GM12878 (cell line): Measurements from ENCODE around the gene EIF3A. TPM values are rescaled to one million over a fixed set of nuclear protein-coding genes. Genes with fewer than 3 reads are reported as not detected.

ENCODE experiments used
- BHLHE40 ChIP-seq, 2 experiments: fragments of 450-650 bp in 1 of 2; IDR thresholded peaks; 2 replicates each; pipeline ENCODE4 v1.6.1; 2011 to 2017; ENCODE audit warnings: low read depth in 2 of 2, borderline replicate concordance in 1 of 2, improper control_type of control experiment in 1 of 2, low read length in 1 of 2, mild to moderate bottlenecking in 1 of 2
- ETV6 ChIP-seq, 2 experiments: fragments of 450-650 bp in 1 of 2; IDR thresholded peaks in 1 of 2; conservative IDR thresholded peaks in 1 of 2; 2 replicates each; pipeline ENCODE4 v1.6.1; 2014; ENCODE audit warnings: antibody characterized with exemption in 1 of 2, borderline replicate concordance in 1 of 2, low read depth in 1 of 2, mild to moderate bottlenecking in 1 of 2, moderate library complexity in 1 of 2
- ZNF24 ChIP-seq: fragments of 450-650 bp; IDR thresholded peaks from 2 replicates; pipeline ENCODE4 v1.6.1; 2017; ENCODE audit warnings: antibody characterized with exemption, mild to moderate bottlenecking
- polyA plus RNA-seq, 11 experiments: library from polyadenylated mRNA; depleted of rRNA in 4 of 11; unstranded in 6 of 11; stranded (reverse) in 5 of 11; fragments of >200 nt; fragmentation: Nextera tagmentation in 4 of 11; fragmentation: Illumina TruSeq in 1 of 11; extraction: Ambion mirVana in 4 of 11; extraction: Trizol in 1 of 11; gene quantifications; 1 replicate in 1 of 11; 2 replicates in 10 of 11; pipeline versions ENCODE4 v1.2.1 to v1.2.3, GENCODE V29; 2011 to 2016; ENCODE audit warnings: inconsistent platforms in 2 of 11, missing spikeins in 2 of 11, low read depth in 1 of 11
- total RNA-seq, 4 experiments: library from RNA; depleted of rRNA in 3 of 4; stranded (reverse); fragments of >200 nt in 3 of 4; fragmentation: Illumina TruSeq in 1 of 4; extraction: Trizol in 1 of 4; gene quantifications; 2 replicates each; pipeline versions ENCODE4 v1.2.1 to v1.2.3, GENCODE V29; 2013 to 2021
- TF ChIP-seq, protein P1 (sequence below): fragments of 450-650 bp; IDR thresholded peaks from 2 replicates; pipeline ENCODE4 v1.6.1; 2017; ENCODE audit warnings: mild to moderate bottlenecking, moderate library complexity
- TF ChIP-seq, protein P2 (sequence below): fragments of 450-650 bp; IDR thresholded peaks from 2 replicates; pipeline ENCODE4 v1.6.1; 2016; ENCODE audit warnings: mild to moderate bottlenecking, moderate library complexity, borderline replicate concordance

EIF3A gene
- total and polyA plus RNA-seq, 10 of the 15 experiments (the other 5 are each of a cell fraction or from before 2014, with no cell fraction given) = 42.3 to 195 (median 96.3) TPM

DNA sequence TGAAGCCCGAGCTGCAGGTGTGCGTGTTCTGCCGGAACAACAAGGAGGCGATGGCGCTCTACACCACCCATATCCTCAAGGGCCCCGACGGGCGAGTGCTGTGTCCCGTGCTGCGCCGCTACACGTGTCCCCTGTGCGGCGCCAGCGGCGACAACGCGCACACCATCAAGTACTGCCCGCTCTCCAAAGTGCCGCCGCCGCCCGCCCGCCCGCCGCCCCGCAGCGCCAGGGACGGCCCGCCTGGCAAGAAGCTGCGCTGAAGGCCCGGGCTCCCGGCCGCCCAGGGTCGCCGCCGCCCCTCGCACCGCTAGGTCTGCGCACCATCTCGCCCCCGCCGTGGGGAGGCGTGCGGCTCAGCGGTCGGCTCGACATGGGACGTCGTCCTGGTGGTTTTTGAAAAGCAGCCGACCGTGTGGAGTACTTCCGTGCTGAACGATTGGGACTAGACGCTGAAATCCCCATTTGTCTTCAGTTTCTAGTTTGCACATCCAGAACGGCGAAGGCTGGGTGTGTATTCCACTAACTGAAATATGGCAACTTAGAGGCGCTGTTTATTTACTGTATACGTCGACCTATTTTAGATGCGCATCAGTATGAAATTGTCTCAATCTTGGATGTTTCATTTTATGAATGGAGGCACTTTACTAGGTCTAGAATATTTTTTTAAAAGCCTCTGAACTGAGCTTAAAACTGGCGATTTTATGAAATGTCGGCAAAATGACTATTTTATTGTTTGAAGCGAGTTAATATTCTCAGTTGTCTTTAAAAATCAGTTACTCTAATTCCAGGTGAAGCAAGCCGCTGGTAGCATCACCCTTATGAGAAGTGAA lies 50.0 kb downstream of the EIF3A start (continued):
- peak; percentile 72 to 90; a peak in 3 of 4 replicates for TF ChIP-seq BHLHE40 (IDR thresholded peaks at IDR 0.05; ENCODE audit: borderline replicate concordance in 1 of 2, low read depth in 2 of 2, low read length in 1 of 2)
- TF ChIP-seq, protein P1, sequence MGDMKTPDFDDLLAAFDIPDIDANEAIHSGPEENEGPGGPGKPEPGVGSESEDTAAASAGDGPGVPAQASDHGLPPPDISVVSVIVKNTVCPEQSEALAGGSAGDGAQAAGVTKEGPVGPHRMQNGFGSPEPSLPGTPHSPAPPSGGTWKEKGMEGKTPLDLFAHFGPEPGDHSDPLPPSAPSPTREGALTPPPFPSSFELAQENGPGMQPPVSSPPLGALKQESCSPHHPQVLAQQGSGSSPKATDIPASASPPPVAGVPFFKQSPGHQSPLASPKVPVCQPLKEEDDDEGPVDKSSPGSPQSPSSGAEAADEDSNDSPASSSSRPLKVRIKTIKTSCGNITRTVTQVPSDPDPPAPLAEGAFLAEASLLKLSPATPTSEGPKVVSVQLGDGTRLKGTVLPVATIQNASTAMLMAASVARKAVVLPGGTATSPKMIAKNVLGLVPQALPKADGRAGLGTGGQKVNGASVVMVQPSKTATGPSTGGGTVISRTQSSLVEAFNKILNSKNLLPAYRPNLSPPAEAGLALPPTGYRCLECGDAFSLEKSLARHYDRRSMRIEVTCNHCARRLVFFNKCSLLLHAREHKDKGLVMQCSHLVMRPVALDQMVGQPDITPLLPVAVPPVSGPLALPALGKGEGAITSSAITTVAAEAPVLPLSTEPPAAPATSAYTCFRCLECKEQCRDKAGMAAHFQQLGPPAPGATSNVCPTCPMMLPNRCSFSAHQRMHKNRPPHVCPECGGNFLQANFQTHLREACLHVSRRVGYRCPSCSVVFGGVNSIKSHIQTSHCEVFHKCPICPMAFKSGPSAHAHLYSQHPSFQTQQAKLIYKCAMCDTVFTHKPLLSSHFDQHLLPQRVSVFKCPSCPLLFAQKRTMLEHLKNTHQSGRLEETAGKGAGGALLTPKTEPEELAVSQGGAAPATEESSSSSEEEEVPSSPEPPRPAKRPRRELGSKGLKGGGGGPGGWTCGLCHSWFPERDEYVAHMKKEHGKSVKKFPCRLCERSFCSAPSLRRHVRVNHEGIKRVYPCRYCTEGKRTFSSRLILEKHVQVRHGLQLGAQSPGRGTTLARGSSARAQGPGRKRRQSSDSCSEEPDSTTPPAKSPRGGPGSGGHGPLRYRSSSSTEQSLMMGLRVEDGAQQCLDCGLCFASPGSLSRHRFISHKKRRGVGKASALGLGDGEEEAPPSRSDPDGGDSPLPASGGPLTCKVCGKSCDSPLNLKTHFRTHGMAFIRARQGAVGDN = peak; percentile 48
- TF ChIP-seq, protein P2, sequence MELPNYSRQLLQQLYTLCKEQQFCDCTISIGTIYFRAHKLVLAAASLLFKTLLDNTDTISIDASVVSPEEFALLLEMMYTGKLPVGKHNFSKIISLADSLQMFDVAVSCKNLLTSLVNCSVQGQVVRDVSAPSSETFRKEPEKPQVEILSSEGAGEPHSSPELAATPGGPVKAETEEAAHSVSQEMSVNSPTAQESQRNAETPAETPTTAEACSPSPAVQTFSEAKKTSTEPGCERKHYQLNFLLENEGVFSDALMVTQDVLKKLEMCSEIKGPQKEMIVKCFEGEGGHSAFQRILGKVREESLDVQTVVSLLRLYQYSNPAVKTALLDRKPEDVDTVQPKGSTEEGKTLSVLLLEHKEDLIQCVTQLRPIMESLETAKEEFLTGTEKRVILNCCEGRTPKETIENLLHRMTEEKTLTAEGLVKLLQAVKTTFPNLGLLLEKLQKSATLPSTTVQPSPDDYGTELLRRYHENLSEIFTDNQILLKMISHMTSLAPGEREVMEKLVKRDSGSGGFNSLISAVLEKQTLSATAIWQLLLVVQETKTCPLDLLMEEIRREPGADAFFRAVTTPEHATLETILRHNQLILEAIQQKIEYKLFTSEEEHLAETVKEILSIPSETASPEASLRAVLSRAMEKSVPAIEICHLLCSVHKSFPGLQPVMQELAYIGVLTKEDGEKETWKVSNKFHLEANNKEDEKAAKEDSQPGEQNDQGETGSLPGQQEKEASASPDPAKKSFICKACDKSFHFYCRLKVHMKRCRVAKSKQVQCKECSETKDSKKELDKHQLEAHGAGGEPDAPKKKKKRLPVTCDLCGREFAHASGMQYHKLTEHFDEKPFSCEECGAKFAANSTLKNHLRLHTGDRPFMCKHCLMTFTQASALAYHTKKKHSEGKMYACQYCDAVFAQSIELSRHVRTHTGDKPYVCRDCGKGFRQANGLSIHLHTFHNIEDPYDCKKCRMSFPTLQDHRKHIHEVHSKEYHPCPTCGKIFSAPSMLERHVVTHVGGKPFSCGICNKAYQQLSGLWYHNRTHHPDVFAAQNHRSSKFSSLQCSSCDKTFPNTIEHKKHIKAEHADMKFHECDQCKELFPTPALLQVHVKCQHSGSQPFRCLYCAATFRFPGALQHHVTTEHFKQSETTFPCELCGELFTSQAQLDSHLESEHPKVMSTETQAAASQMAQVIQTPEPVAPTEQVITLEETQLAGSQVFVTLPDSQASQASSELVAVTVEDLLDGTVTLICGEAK = no peak
- 0 out of 2 replicates have a peak, but pooled peaks have one; percentile 16 for TF ChIP-seq ZNF24
- peak in 1 of 2 experiments; percentile 63; a peak in 1 of 4 replicates for TF ChIP-seq ETV6 (conservative IDR thresholded peaks at IDR 0.05 in 1 of 2, IDR thresholded peaks at IDR 0.05 in 1 of 2; ENCODE audit: borderline replicate concordance in 1 of 2, low read depth in 1 of 2)
- TF ChIP-seq, all 136 proteins: peak for 30
